HTR-8/SVneo (cell line): ENCODE data around the gene APOC1.

Experiments used
- DNase-seq: peaks from one replicate; pipeline ENCODE4 v3.0.0; 2011; ENCODE audit warnings: low spot score, mixed read lengths; ENCODE audit not compliant: insufficient read length
- FAIRE-seq: peaks from 2 replicates; lab custom pipeline; 2011; peaks lifted over from hg19 to GRCh38; lab: Jason Lieb, UNC

Gene APOC1

DNA sequence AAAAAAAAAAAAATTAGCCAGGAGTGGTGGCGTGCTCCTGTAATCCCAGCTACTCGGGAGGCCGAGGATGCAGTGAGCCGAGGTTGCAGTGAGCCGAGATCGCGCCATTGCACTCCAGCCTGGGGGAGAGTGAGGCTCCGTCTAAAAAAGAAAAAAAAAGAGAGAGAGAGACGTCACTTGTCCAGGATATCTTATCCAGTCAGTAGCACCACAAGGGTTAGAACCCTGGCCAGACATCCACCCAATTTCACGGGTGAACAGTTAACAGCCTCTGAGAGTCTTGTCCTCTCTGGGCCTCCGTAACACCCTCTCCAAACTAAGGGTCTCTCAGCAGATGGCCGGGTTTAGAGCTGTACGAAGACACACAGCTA is 39.9 kb downstream of the APOC1 start:
- no peak for FAIRE-seq
- DNase-seq: no peak

GRCh38 chr19:44954649-44955504 is 40.5 kb downstream of the APOC1 start, which contains the start of gene CLPTM1:
Gene CLPTM1, plus strand, starts transcription at chr19:44955380. Its CDS starts 16 bp downstream, at chr19:44955396.
- FAIRE-seq (peak; percentile 77), DNase-seq (peak; percentile 97)

- DNase-seq (no peak), FAIRE-seq (no peak)
Measured at GRCh38 chr19:44955505-44956439, 41.4 kb downstream of the APOC1 start.

- FAIRE-seq: no peak
Measured at GRCh38 chr19:44957526-44957925, 43.1 kb downstream of the APOC1 start.

DNA sequence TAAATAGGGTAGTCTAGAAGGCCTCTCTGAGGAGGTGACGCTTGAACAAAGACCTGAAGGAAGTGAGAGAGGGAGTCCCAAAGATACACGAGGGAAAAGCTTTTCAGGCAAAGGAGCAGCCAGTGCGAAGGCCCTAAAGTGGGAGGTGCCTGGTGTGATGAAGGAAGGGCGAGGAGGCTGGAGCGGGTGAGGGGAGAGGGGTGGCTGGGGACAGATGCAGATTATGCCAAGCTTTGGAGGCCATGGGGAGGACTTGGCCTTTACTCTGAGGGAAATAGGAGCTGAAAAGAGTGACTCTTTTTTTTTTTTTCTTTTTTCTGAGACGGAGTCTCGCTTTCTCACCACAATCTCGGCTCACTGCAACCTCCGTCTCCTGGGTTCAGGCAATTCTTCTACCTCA is 43.7 kb downstream of the APOC1 start:
- DNase-seq (no peak), FAIRE-seq (no peak)

More at GRCh38 chr19:44957526-44957925, 43.1 kb downstream of the APOC1 start:
- DNase-seq: no peak

DNA sequence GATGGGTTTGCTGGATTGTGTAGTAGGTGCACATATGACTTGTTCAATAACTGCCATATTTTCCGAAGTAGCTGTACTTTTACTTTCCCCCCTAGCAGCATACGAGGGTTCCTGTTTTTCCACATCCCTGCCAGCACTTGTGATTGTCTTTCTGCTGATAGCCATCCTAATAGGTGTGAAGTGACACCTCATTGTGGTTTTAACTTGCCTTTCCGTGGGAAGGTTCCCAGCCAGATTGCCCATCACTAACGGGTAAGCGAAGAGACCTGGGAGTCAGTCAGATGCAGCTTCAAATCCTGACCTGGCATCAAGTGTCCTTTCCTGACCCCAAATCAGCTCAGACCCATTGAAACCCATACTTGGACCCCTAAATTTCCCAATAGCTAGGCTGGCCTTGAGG is 45.3 kb downstream of the APOC1 start:
- DNase-seq (no peak), FAIRE-seq (no peak)

DNA sequence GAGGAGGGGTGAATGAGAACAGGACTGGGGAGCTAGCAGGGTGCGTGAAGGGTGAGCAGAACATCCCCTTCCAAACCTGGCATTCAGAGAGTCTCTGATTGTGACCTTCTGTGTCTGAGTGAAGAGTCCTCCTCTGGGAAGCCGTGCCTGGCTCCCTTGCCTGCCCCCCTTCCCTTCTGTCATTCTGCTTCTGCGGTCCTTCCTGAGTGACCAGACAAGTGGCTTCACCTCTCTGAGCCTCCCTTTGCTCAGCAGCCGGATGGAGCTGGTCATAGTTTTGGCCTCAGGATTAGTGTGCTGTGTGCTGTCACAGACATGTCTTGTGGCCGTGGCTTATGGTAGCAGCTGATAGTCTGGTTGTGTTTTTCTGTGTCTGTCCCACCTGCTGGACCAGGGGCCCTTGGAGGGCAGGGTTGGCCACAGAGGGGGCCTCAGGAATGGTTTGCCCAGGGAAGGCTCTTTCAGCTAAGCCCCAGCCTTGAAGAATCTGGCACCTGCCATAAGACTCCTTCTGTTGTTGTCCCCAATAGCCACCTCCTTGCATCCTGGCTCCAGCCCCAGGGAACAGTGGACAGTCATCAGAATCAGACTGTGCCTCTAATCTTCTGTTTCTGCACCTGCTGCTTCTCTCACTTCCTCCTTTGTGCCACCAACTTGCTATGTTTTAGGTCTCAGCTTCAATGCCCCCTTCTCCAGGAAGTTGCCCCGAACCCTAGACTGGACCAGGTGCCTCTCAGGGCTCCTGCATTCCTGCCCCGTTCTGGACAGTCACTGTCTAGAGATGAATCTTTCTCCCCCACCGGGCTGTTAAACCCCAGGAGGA is 46.7 kb downstream of the APOC1 start:
- DNase-seq: no peak
- no peak for FAIRE-seq

DNA sequence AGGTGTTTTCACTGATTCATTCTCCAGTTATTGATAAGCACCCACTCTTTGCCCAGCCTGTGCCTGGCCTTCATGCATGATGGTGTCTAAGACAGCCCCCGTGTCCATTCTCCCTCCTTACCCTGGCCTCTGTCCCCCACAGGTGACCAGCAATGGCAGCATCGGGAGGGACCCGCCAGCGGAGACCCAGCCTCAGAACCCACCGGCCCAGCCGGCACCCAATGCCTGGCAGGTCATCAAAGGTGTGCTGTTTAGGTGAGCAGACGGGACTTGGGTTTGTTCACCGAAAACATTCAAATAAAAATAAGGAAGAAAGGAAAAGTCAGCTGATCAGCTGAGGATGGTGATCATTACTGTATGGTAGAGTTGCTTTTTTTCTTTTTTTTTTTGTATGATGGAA is 47.4 kb downstream of the APOC1 start:
- no peak for FAIRE-seq

GRCh38 chr19:44968118-44968517 is 53.7 kb downstream of the APOC1 start:
- FAIRE-seq (no peak), DNase-seq (no peak)

More for the DNA sequence above, 47.4 kb downstream of the APOC1 start:
- no peak for DNase-seq

DNA sequence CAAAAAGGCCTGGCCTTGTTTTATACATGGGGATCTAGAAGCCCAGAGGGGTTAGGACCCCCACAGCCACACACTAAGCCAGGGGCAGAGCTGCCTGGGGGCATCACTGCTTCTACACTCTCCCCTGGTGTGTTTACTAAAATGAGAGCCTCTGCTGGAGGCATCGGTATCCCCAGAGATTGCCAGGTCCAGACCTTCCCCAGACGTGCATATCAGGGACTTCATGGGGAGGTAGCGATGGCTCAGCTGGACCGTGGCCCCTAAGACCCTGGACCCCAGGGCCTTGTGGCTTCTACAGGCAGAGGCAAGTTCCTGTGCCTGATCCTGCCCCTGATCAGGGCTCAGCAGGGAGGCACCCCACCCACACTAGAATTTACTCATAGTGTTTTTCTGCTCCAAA is 54.3 kb downstream of the APOC1 start:
- DNase-seq (no peak), FAIRE-seq (no peak)
